ENCODE data around the gene CRAMP1.
A peak's percentile ranks its signal among the peaks of the same experiment; 100 is the strongest.

Gene CRAMP1

GRCh38 chr16:1638757-1639156, 26.6 kb downstream of the CRAMP1 start:
- DNase-seq, result no peak

- DNase-seq, result no peak
Observed at GRCh38 chr16:1639282-1639681, 27.1 kb downstream of the CRAMP1 start.

GRCh38 chr16:1639860-1640259, 27.7 kb downstream of the CRAMP1 start:
- DNase-seq, result no peak

GRCh38 chr16:1640261-1640941, 28.2 kb downstream of the CRAMP1 start:
- no peak for DNase-seq

GRCh38 chr16:1641261-1641660, 29.1 kb downstream of the CRAMP1 start:
- no peak for DNase-seq

GRCh38 chr16:1642148-1642547, 30.0 kb downstream of the CRAMP1 start:
- no peak for DNase-seq

GRCh38 chr16:1642753-1643152, 30.6 kb downstream of the CRAMP1 start:
- DNase-seq, result no peak

- DNase-seq, result no peak
Observed at GRCh38 chr16:1643521-1643920, 31.4 kb downstream of the CRAMP1 start.

- peak; percentile 47 for DNase-seq
Observed at GRCh38 chr16:1645914-1646525, 33.9 kb downstream of the CRAMP1 start.

GRCh38 chr16:1647856-1648255, 35.7 kb downstream of the CRAMP1 start:
- no peak for DNase-seq

GRCh38 chr16:1650131-1650530, 38.0 kb downstream of the CRAMP1 start:
- DNase-seq, result no peak

- DNase-seq, result no peak
Observed at GRCh38 chr16:1651094-1651973, 39.2 kb downstream of the CRAMP1 start.

- no peak for DNase-seq
Observed at GRCh38 chr16:1651974-1652312, 39.8 kb downstream of the CRAMP1 start.

GRCh38 chr16:1653023-1653422, 40.9 kb downstream of the CRAMP1 start:
- no peak for DNase-seq

GRCh38 chr16:1654505-1655268, 42.5 kb downstream of the CRAMP1 start:
- no peak for DNase-seq

GRCh38 chr16:1655269-1655807, 43.2 kb downstream of the CRAMP1 start:
- DNase-seq, result no peak

GRCh38 chr16:1655909-1656807, 44.0 kb downstream of the CRAMP1 start:
- DNase-seq, result no peak

- no peak for DNase-seq
Observed at GRCh38 chr16:1656808-1657617, 44.9 kb downstream of the CRAMP1 start.

GRCh38 chr16:1657841-1658240, 45.7 kb downstream of the CRAMP1 start:
- DNase-seq, result no peak

- no peak for DNase-seq
Observed at GRCh38 chr16:1659031-1659430, 46.9 kb downstream of the CRAMP1 start.

- no peak for DNase-seq
Observed at GRCh38 chr16:1661826-1662225, 49.7 kb downstream of the CRAMP1 start.

All from stimulated activated CD4-positive, alpha-beta T cell treated with anti-CD3 and anti-CD28 coated beads, Interleukin-15, amount 100 ng/mL, for 24 hours (primary cell).